H9 (cell line): ENCODE results near the gene OIT3. TPM values are rescaled to one million over a fixed set of nuclear protein-coding genes. Genes with fewer than 3 reads are reported as not detected.

Experiments used
- DNase-seq: peaks from one replicate; pipeline ENCODE4 v3.0.0-alpha.2; 2017
- H2AFZ ChIP-seq: one replicate; pipeline ENCODE4 v1.6.1; 2013; ENCODE audit warnings: mild to moderate bottlenecking, low read length, control low read depth, moderate library complexity
- H2AK5ac ChIP-seq: 2 replicates; pipeline ENCODE4 v1.6.1; 2013; ENCODE audit warnings: low read length, control low read depth, mixed read lengths; ENCODE audit not compliant: insufficient read length
- H2BK120ac ChIP-seq: one replicate; pipeline ENCODE4 v1.6.1; 2013; ENCODE audit warnings: low read depth, mild to moderate bottlenecking, low read length, control low read depth, inconsistent platforms; ENCODE audit not compliant: poor library complexity, severe bottlenecking
- H2BK12ac ChIP-seq: 2 replicates; pipeline ENCODE4 v1.6.1; 2013; ENCODE audit warnings: low read length, control low read depth, mixed read lengths, low read depth; ENCODE audit not compliant: insufficient read length
- H2BK15ac ChIP-seq: 2 replicates; pipeline ENCODE4 v1.6.1; 2013; ENCODE audit warnings: low read depth, low read length, control low read depth
- H2BK20ac ChIP-seq: one replicate; pipeline ENCODE4 v1.6.1; 2013; ENCODE audit warnings: low read depth, mild to moderate bottlenecking, low read length, control low read depth, inconsistent platforms; ENCODE audit not compliant: poor library complexity, severe bottlenecking
- H2BK5ac ChIP-seq: 2 replicates; pipeline ENCODE4 v1.6.1; 2013; ENCODE audit warnings: low read length, control low read depth, mixed read lengths; ENCODE audit not compliant: insufficient read length
- H3K14ac ChIP-seq: 2 replicates; pipeline ENCODE4 v1.6.1; 2013; ENCODE audit warnings: low read length, control low read depth; ENCODE audit not compliant: insufficient read depth
- H3K18ac ChIP-seq: 2 replicates; pipeline ENCODE4 v1.6.1; 2013; ENCODE audit warnings: low read depth, mild to moderate bottlenecking, mixed read lengths, low read length, control low read depth; ENCODE audit not compliant: insufficient read length
- H3K23ac ChIP-seq: 2 replicates; pipeline ENCODE4 v1.6.1; 2013; ENCODE audit warnings: low read length, control low read depth, mixed read lengths, low read depth; ENCODE audit not compliant: insufficient read length
- H3K23me2 ChIP-seq: 2 replicates; pipeline ENCODE4 v1.6.1; 2013; ENCODE audit warnings: low read depth, mild to moderate bottlenecking, mixed read lengths, low read length, control low read depth; ENCODE audit not compliant: insufficient read length, poor library complexity, severe bottlenecking
- H3K27ac ChIP-seq: 2 replicates; pipeline ENCODE4 v1.5.1; 2013; ENCODE audit warnings: low read length, control low read depth, mixed read lengths, low read depth; ENCODE audit not compliant: insufficient read length
- H3K27me3 ChIP-seq: 2 replicates; pipeline ENCODE4 v1.6.1; 2013; ENCODE audit warnings: low read length, control low read depth, inconsistent platforms; ENCODE audit not compliant: insufficient read depth
- H3K4ac ChIP-seq: 2 replicates; pipeline ENCODE4 v1.6.1; 2013; ENCODE audit warnings: low read depth, mild to moderate bottlenecking, control low read depth, inconsistent platforms, low read length, moderate library complexity
- H3K4me1 ChIP-seq: 2 replicates; pipeline ENCODE4 v1.6.1; 2013; ENCODE audit warnings: low read length, control low read depth, inconsistent platforms; ENCODE audit not compliant: insufficient read depth
- H3K4me2 ChIP-seq: 2 replicates; pipeline ENCODE4 v1.6.1; 2013; ENCODE audit warnings: low read length, control low read depth, mixed read lengths; ENCODE audit not compliant: insufficient read length, insufficient read depth
- H3K56ac ChIP-seq: 2 replicates; pipeline ENCODE4 v1.6.1; 2013; ENCODE audit warnings: low read depth, mild to moderate bottlenecking, mixed read lengths, low read length, control low read depth; ENCODE audit not compliant: insufficient read length
- H3K79me1 ChIP-seq: 2 replicates; pipeline ENCODE4 v1.6.1; 2013; ENCODE audit warnings: low read depth, mild to moderate bottlenecking, moderate library complexity, low read length, control low read depth, inconsistent platforms; ENCODE audit not compliant: insufficient read depth, poor library complexity, severe bottlenecking
- H3K79me2 ChIP-seq: 2 replicates; pipeline ENCODE4 v1.6.1; 2013; ENCODE audit warnings: low read length, control low read depth, inconsistent platforms; ENCODE audit not compliant: insufficient read depth
- H3K9ac ChIP-seq: 2 replicates; pipeline ENCODE4 v1.6.1; 2013; ENCODE audit warnings: low read length, control low read depth, mixed read lengths; ENCODE audit not compliant: insufficient read length; ENCODE audit errors: extremely low read depth
- H3K9me3 ChIP-seq: one replicate; pipeline ENCODE4 v1.6.1; 2013; ENCODE audit warnings: low read depth, low read length, inconsistent platforms; ENCODE audit not compliant: control insufficient read depth
- H3T11ph ChIP-seq: one replicate; pipeline ENCODE4 v1.6.1; 2013; ENCODE audit warnings: mild to moderate bottlenecking, low read length, control low read depth, inconsistent platforms
- H4K20me1 ChIP-seq: one replicate; pipeline ENCODE4 v1.6.1; 2013; ENCODE audit not compliant: control insufficient read depth, insufficient read length, insufficient read depth
- H4K5ac ChIP-seq: 2 replicates; pipeline ENCODE4 v1.6.1; 2013; ENCODE audit warnings: low read depth, mild to moderate bottlenecking, mixed read lengths, low read length, control low read depth; ENCODE audit not compliant: insufficient read length
- H4K8ac ChIP-seq: replicated peaks from 2 replicates; pipeline ENCODE4 v1.6.1; 2013; ENCODE audit warnings: low read length, control low read depth, mixed read lengths, low read depth; ENCODE audit not compliant: insufficient read length
- H4K91ac ChIP-seq: 2 replicates; pipeline ENCODE4 v1.6.1; 2013; ENCODE audit warnings: low read depth, mild to moderate bottlenecking, moderate library complexity, mixed read lengths, low read length, control low read depth; ENCODE audit not compliant: insufficient read length
- H3K27ac Mint-ChIP-seq, 3 experiments: 2 replicates in 2 of 3; 3 replicates in 1 of 3; pipeline ENCODE4 v1.8.0; 2020 to 2021; ENCODE audit warnings: mixed read lengths in 3 of 3, mild to moderate bottlenecking in 1 of 3, moderate library complexity in 1 of 3
- H3K27me3 Mint-ChIP-seq: 2 replicates; pipeline ENCODE4 v1.8.0; 2021; ENCODE audit warnings: low read depth, mild to moderate bottlenecking, moderate library complexity, mixed read lengths
- H3K36me3 Mint-ChIP-seq, 3 experiments: 2 replicates in 2 of 3; 3 replicates in 1 of 3; pipeline ENCODE4 v1.8.0; 2020 to 2021; ENCODE audit warnings: low read depth in 3 of 3, mixed read lengths in 3 of 3; ENCODE audit not compliant: insufficient read depth in 1 of 3
- H3K4me1 Mint-ChIP-seq, 2 experiments: 2 replicates each; pipeline ENCODE4 v1.8.0; 2020; ENCODE audit warnings: mixed read lengths in 2 of 2
- H3K4me3 Mint-ChIP-seq, 2 experiments: 2 replicates in 1 of 2; 3 replicates in 1 of 2; pipeline ENCODE4 v1.8.0; 2020 to 2021; ENCODE audit warnings: mild to moderate bottlenecking in 2 of 2, mixed read lengths in 2 of 2, moderate library complexity in 1 of 2
- H3K9me3 Mint-ChIP-seq, 2 experiments: 2 replicates in 1 of 2; 3 replicates in 1 of 2; pipeline ENCODE4 v1.8.0; 2020; ENCODE audit warnings: mild to moderate bottlenecking in 2 of 2, mixed read lengths in 2 of 2, moderate library complexity in 1 of 2
- CTCF ChIP-seq: fragments of 200-600 bp; sonication (generic); conservative IDR thresholded peaks from 3 replicates; pipeline ENCODE4 v1.8.0; 2021; ENCODE audit warnings: antibody characterized with exemption, mild to moderate bottlenecking
- WGBS: extraction: QIAGEN DNeasy Blood & Tissue Kit; methylation state at CpG from one replicate; pipeline ENCODE4 v1.1.7; 2013; ENCODE audit warnings: missing lambda C conversion rate, low lambda C conversion rate, mixed read lengths; ENCODE audit not compliant: insufficient read length; ENCODE audit errors: extremely low coverage; 5-methylcytosine and 5-hydroxymethylcytosine counted together
- total RNA-seq: library from RNA; stranded (reverse); gene quantifications from 2 replicates; pipeline ENCODE4 v1.2.1, GENCODE V29; 2021

Gene OIT3
- total RNA-seq, 1 experiment from 2014 or later, result not detected

GRCh38 chr10:72888151-72888638 is 5.3 kb upstream of the OIT3 start:
- H2BK15ac ChIP-seq, result no peak overlapping the region
- H2BK12ac ChIP-seq, result no peak overlapping the region
- Mint-ChIP-seq H3K4me1 (peaks cover 35 to 38% of the 10 kb centered on the region in 2 experiments), H3K27ac (peak overlapping the region in 2 of 3 experiments; percentile 15 to 33; a peak in 5 of 7 replicates), H3K36me3 (peaks cover 16 to 39% (median 21%) of the 10 kb centered on the region in 3 experiments), H3K27me3 (no peaks in the 10 kb centered on the region; the same call in 1 of the 2 replicates), H3K9me3 (no peaks in the 10 kb centered on the region), H3K4me3 (no peak overlapping the region)
- no peak overlapping the region for H3K18ac ChIP-seq
- no peak for TF ChIP-seq CTCF
- H3K27me3 ChIP-seq, result no peaks in the 10 kb centered on the region
- H3K23ac ChIP-seq, result no peak overlapping the region
- H3K9ac ChIP-seq, result no peak overlapping the region
- H4K20me1 ChIP-seq, result no peaks in the 10 kb centered on the region
- H2AFZ ChIP-seq, result no peak overlapping the region
- H3K14ac ChIP-seq, result no peak overlapping the region
- no peaks in the 10 kb centered on the region for H3K79me2 ChIP-seq
- no peak overlapping the region for H3K56ac ChIP-seq
- H3K23me2 ChIP-seq, result no peaks in the 10 kb centered on the region
- H3K4ac ChIP-seq, result no peak overlapping the region
- H2BK120ac ChIP-seq, result no peak overlapping the region
- H2AK5ac ChIP-seq, result no peak overlapping the region
- peaks cover 12% of the 10 kb centered on the region; the same call in 1 of the 2 replicates for H3K4me1 ChIP-seq
- H4K8ac ChIP-seq, result no peak overlapping the region
- no peak overlapping the region for H2BK20ac ChIP-seq
- H3T11ph ChIP-seq, result no peak overlapping the region
- H4K5ac ChIP-seq, result no peak overlapping the region
- no peak overlapping the region for H2BK5ac ChIP-seq
- no peaks in the 10 kb centered on the region for H3K9me3 ChIP-seq
- H3K4me2 ChIP-seq, result no peak overlapping the region
- no peaks in the 10 kb centered on the region for H3K79me1 ChIP-seq
- H4K91ac ChIP-seq, result no peak overlapping the region
- DNase-seq, result no peak
- no peak overlapping the region for H3K27ac ChIP-seq
- no CpG with 5 or more reads among the region's 7 CpGs for WGBS
